Measurements from ENCODE around the gene WDFY1. TPM values are rescaled to one million over a fixed set of nuclear protein-coding genes. Genes with fewer than 3 reads are reported as not detected.

WDFY1 gene
- total RNA-seq, 6 donors from 2014 or later: 32.6 to 90.1 (median 41.2) TPM

GRCh38 chr2:223908304-223908998, 36.7 kb downstream of the WDFY1 start:
- Histone ChIP-seq H3K9me3 (no peaks in the 10 kb centered on the region), H3K4me1 (peaks cover 12 to 19% (median 14%) of the 10 kb centered on the region in 4 donors), H3K4me3 (no peak overlapping the region), H3K27me3 (no peaks in the 10 kb centered on the region), H3K27ac (peak overlapping the region in 1 of 4 donors; percentile 0), H3K36me3 (peaks cover 5 to 28% (median 7%) of the 10 kb centered on the region in 4 donors)
- TF ChIP-seq CTCF (IDR thresholded peaks at IDR 0.05): no peak
- TF ChIP-seq EP300 (IDR thresholded peaks at IDR 0.05): no peak
- no peak for TF ChIP-seq POLR2A (IDR thresholded peaks at IDR 0.05)
- no peak for TF ChIP-seq POLR2AphosphoS5 (IDR thresholded peaks at IDR 0.05)
- peak; percentile 23 to 34 for ATAC-seq (ENCODE audit: low FRiP score in 2 of 2)
- WGBS, 2 donors: 72 to 74% methylated on average over 8 of the region's 8 CpGs
- DNase-seq: no peak

GRCh38 chr2:223905996-223906395, 39.1 kb downstream of the WDFY1 start:
- Histone ChIP-seq H3K27ac (no peak overlapping the region), H3K9me3 (no peaks in the 10 kb centered on the region), H3K36me3 (peaks cover 5 to 36% (median 10%) of the 10 kb centered on the region in 4 donors), H3K4me3 (no peak overlapping the region), H3K27me3 (no peaks in the 10 kb centered on the region), H3K4me1 (peaks cover 12 to 19% (median 14%) of the 10 kb centered on the region in 4 donors)
- TF ChIP-seq POLR2A (IDR thresholded peaks at IDR 0.05) (no peak), EP300 (IDR thresholded peaks at IDR 0.05) (no peak), POLR2AphosphoS5 (IDR thresholded peaks at IDR 0.05) (no peak), CTCF (IDR thresholded peaks at IDR 0.05) (no peak)
- ATAC-seq (ENCODE audit: low FRiP score in 2 of 2) (no peak), DNase-seq (no peak)
- WGBS, 2 donors: 75 to 78% methylated on average over 2 of the region's 2 CpGs

GRCh38 chr2:223901854-223902253, 43.3 kb downstream of the WDFY1 start:
- Histone ChIP-seq H3K27me3 (no peaks in the 10 kb centered on the region), H3K9me3 (no peaks in the 10 kb centered on the region), H3K4me3 (no peak overlapping the region), H3K4me1 (no peaks in the 10 kb centered on the region), H3K27ac (no peak overlapping the region), H3K36me3 (peaks cover 11 to 72% (median 32%) of the 10 kb centered on the region in 4 donors)
- 71 to 75% methylated on average over 2 of the region's 2 CpGs for WGBS, 2 donors
- ATAC-seq (ENCODE audit: low FRiP score in 2 of 2) (no peak), DNase-seq (no peak)
- no peak for TF ChIP-seq POLR2AphosphoS5 (IDR thresholded peaks at IDR 0.05)
- no peak for TF ChIP-seq POLR2A (IDR thresholded peaks at IDR 0.05)
- no peak for TF ChIP-seq CTCF (IDR thresholded peaks at IDR 0.05)
- TF ChIP-seq EP300 (IDR thresholded peaks at IDR 0.05): no peak

GRCh38 chr2:223901311-223901710, 43.8 kb downstream of the WDFY1 start:
- Histone ChIP-seq H3K27me3 (no peaks in the 10 kb centered on the region), H3K4me1 (no peaks in the 10 kb centered on the region), H3K27ac (no peak overlapping the region), H3K4me3 (no peak overlapping the region), H3K9me3 (no peaks in the 10 kb centered on the region), H3K36me3 (peaks cover 11 to 72% (median 32%) of the 10 kb centered on the region in 4 donors)
- no peak for ATAC-seq (ENCODE audit: low FRiP score in 2 of 2)
- no peak for DNase-seq
- no peak for TF ChIP-seq CTCF (IDR thresholded peaks at IDR 0.05)
- TF ChIP-seq EP300 (IDR thresholded peaks at IDR 0.05): no peak
- TF ChIP-seq POLR2A (IDR thresholded peaks at IDR 0.05): no peak
- TF ChIP-seq POLR2AphosphoS5 (IDR thresholded peaks at IDR 0.05): no peak
- WGBS, 2 donors: 65 to 87% methylated on average over 4 to 5 of the region's 5 CpGs

GRCh38 chr2:223900531-223900930, 44.6 kb downstream of the WDFY1 start:
- peaks cover 6 to 70% (median 34%) of the 10 kb centered on the region in 4 donors for H3K36me3 ChIP-seq
- no peaks in the 10 kb centered on the region for H3K27me3 ChIP-seq
- ATAC-seq (ENCODE audit: low FRiP score in 2 of 2): no peak

More at GRCh38 chr2:223900531-223900930, 44.6 kb downstream of the WDFY1 start:
- H3K27ac ChIP-seq: no peak overlapping the region
- no peak for DNase-seq
- WGBS, 2 donors: 100% methylated on average over 1 of the region's 1 CpG
- H3K9me3 ChIP-seq: no peaks in the 10 kb centered on the region
- H3K4me1 ChIP-seq: no peaks in the 10 kb centered on the region
- H3K4me3 ChIP-seq: no peak overlapping the region
- no peak for TF ChIP-seq POLR2A (IDR thresholded peaks at IDR 0.05)
- no peak for TF ChIP-seq EP300 (IDR thresholded peaks at IDR 0.05)
- no peak for TF ChIP-seq CTCF (IDR thresholded peaks at IDR 0.05)
- no peak for TF ChIP-seq POLR2AphosphoS5 (IDR thresholded peaks at IDR 0.05)
